ENCODE data around the gene SPRTN.

The SPRTN gene

GRCh38 chr1:231376875-231377549 is 38.9 kb downstream of the SPRTN start:
- no peak for DNase-seq (ENCODE audit: low spot score)

GRCh38 chr1:231381729-231382128 is 43.6 kb downstream of the SPRTN start:
- DNase-seq (ENCODE audit: low spot score), result no peak

- no peak for DNase-seq (ENCODE audit: low spot score)
Measured at GRCh38 chr1:231382426-231382825, 44.3 kb downstream of the SPRTN start.

- DNase-seq (ENCODE audit: low spot score), result no peak
Measured at GRCh38 chr1:231383159-231383860, 45.2 kb downstream of the SPRTN start.

GRCh38 chr1:231384696-231385415 is 46.8 kb downstream of the SPRTN start:
- DNase-seq (ENCODE audit: low spot score), result no peak

- no peak for DNase-seq (ENCODE audit: low spot score)
Measured at GRCh38 chr1:231385416-231385748, 47.3 kb downstream of the SPRTN start.

GRCh38 chr1:231386466-231386865 is 48.4 kb downstream of the SPRTN start:
- no peak for DNase-seq (ENCODE audit: low spot score)

- peak; percentile 20 for DNase-seq (ENCODE audit: low spot score)
Measured at GRCh38 chr1:231387770-231388669, 49.9 kb downstream of the SPRTN start.

- no peak for DNase-seq (ENCODE audit: low spot score)
Measured at GRCh38 chr1:231390071-231390470, 52.0 kb downstream of the SPRTN start.

- no peak for DNase-seq (ENCODE audit: low spot score)
Measured at GRCh38 chr1:231392389-231393131, 54.5 kb downstream of the SPRTN start.

GRCh38 chr1:231393668-231394067 is 55.6 kb downstream of the SPRTN start:
- no peak for DNase-seq (ENCODE audit: low spot score)

- peak; percentile 90 for DNase-seq (ENCODE audit: low spot score)
Measured at GRCh38 chr1:231395076-231395997, 57.2 kb downstream of the SPRTN start.

GRCh38 chr1:231395998-231396390 is 57.9 kb downstream of the SPRTN start:
- DNase-seq (ENCODE audit: low spot score), result no peak

- DNase-seq (ENCODE audit: low spot score), result no peak
Measured at GRCh38 chr1:231396643-231397042, 58.5 kb downstream of the SPRTN start.

GRCh38 chr1:231397886-231398671 is 60.0 kb downstream of the SPRTN start:
- no peak for DNase-seq (ENCODE audit: low spot score)

- no peak for DNase-seq (ENCODE audit: low spot score)
Measured at GRCh38 chr1:231401478-231401877, 63.4 kb downstream of the SPRTN start.

- DNase-seq (ENCODE audit: low spot score), result no peak
Measured at GRCh38 chr1:231404318-231404717, 66.2 kb downstream of the SPRTN start.

Data from AG20443 (cell line).